Gastrocnemius medialis (tissue), 4 donors: ENCODE data around the gene AGAP1.

Experiments used
- CTCF ChIP-seq, 5 experiments: fragments of 450-650 bp in 3 of 5; fragments of 200-600 bp in 2 of 5; sonication (generic) in 2 of 5; IDR thresholded peaks in 4 of 5; conservative IDR thresholded peaks in 1 of 5; 1 replicate in 4 of 5; 2 replicates in 1 of 5; pipeline ENCODE4 v1.5.1; 2016 to 2019; ENCODE audit warnings: antibody characterized with exemption in 5 of 5, mild to moderate bottlenecking in 3 of 5, moderate library complexity in 3 of 5
- POLR2A ChIP-seq, 2 donors: fragments of 450-650 bp; IDR thresholded peaks; one replicate each; pipeline ENCODE4 v1.6.1; 2017; ENCODE audit warnings: antibody characterized with exemption in 2 of 2, mild to moderate bottlenecking in 2 of 2, moderate library complexity in 2 of 2

- TF ChIP-seq POLR2A (IDR thresholded peaks at IDR 0.05) (no peak), CTCF (IDR thresholded peaks at IDR 0.05 in 4 of 5, conservative IDR thresholded peaks at IDR 0.05 in 1 of 5) (no peak)
These were observed 590.1 kb downstream of the AGAP1 start for GRCh38 chr2:236083934-236084333.
